HepG2 (cell line): Measurements from ENCODE around the gene AKTIP. TPM values are rescaled to one million over a fixed set of nuclear protein-coding genes. Genes with fewer than 3 reads are reported as not detected.

Experiments used
- EED ChIP-seq: sonication (generic); formaldehyde crosslinking; IDR thresholded peaks from 2 replicates; pipeline ENCODE4 v1.5.0; 2020; ENCODE audit warnings: mild to moderate bottlenecking, missing genetic modification reagents
- IKZF4 ChIP-seq: sonication (generic); formaldehyde crosslinking; IDR thresholded peaks from 2 replicates; pipeline ENCODE4 v1.5.1; 2020; ENCODE audit warnings: borderline replicate concordance, mild to moderate bottlenecking, low read depth, missing genetic modification reagents; ENCODE audit errors: not compliant biosample characterization
- IRF1 ChIP-seq: sonication (generic); formaldehyde crosslinking; IDR thresholded peaks from 2 replicates; pipeline ENCODE4 v1.4.0; 2020; ENCODE audit warnings: low read depth, mild to moderate bottlenecking, missing genetic modification reagents
- KIAA2018 ChIP-seq: sonication (generic); formaldehyde crosslinking; IDR thresholded peaks from 2 replicates; pipeline ENCODE4 v1.5.0; 2020; ENCODE audit warnings: mild to moderate bottlenecking, missing genetic modification reagents, borderline replicate concordance
- KLF13 ChIP-seq: sonication (generic); formaldehyde crosslinking; IDR thresholded peaks from 2 replicates; pipeline ENCODE4 v1.4.0; 2020; ENCODE audit warnings: mild to moderate bottlenecking, missing genetic modification reagents
- PBX2 ChIP-seq: IDR thresholded peaks from 2 replicates; pipeline ENCODE4 v1.6.1; 2016; ENCODE audit warnings: control low read depth
- STAT6 ChIP-seq: sonication (generic); formaldehyde crosslinking; IDR thresholded peaks from 2 replicates; pipeline ENCODE4 v1.4.0; 2020; ENCODE audit warnings: missing genetic modification reagents, mild to moderate bottlenecking, borderline replicate concordance
- TBX3 ChIP-seq: fragments of 450-650 bp; IDR thresholded peaks from 2 replicates; pipeline ENCODE4 v1.6.1; 2017; ENCODE audit warnings: antibody characterized with exemption, mild to moderate bottlenecking, inconsistent platforms, borderline replicate concordance
- TGIF2 ChIP-seq: IDR thresholded peaks from 2 replicates; pipeline ENCODE4 v1.6.1; 2016; ENCODE audit warnings: control low read depth, missing compliant biosample characterization
- XBP1 ChIP-seq: sonication (generic); formaldehyde crosslinking; IDR thresholded peaks from 2 replicates; pipeline ENCODE4 v1.5.0; 2020; ENCODE audit warnings: missing genetic modification reagents
- ZNF160 ChIP-seq: sonication (generic); formaldehyde crosslinking; IDR thresholded peaks from 2 replicates; pipeline ENCODE4 v1.8.0; 2022; ENCODE audit warnings: mild to moderate bottlenecking, inconsistent platforms, missing genetic modification reagents
- ZNF33A ChIP-seq: sonication (generic); formaldehyde crosslinking; IDR thresholded peaks from 2 replicates; pipeline ENCODE4 v1.5.1; 2020; ENCODE audit warnings: missing genetic modification reagents, mild to moderate bottlenecking, moderate library complexity, borderline replicate concordance
- ZNF432 ChIP-seq: sonication (generic); formaldehyde crosslinking; IDR thresholded peaks from 2 replicates; pipeline ENCODE4 v1.5.0; 2020; ENCODE audit warnings: missing genetic modification reagents, mild to moderate bottlenecking, borderline replicate concordance
- ZNF510 ChIP-seq: sonication (generic); formaldehyde crosslinking; IDR thresholded peaks from 2 replicates; pipeline ENCODE4 v1.4.0; 2020; ENCODE audit warnings: low read depth, mild to moderate bottlenecking, missing genetic modification reagents
- ZNF562 ChIP-seq: sonication (generic); formaldehyde crosslinking; IDR thresholded peaks from 2 replicates; pipeline ENCODE4 v1.8.0; 2022; ENCODE audit warnings: missing genetic modification reagents, borderline replicate concordance
- ZNF768 ChIP-seq: sonication (generic); formaldehyde crosslinking; IDR thresholded peaks from 2 replicates; pipeline ENCODE4 v1.4.0; 2020; ENCODE audit warnings: missing genetic modification reagents
- polyA plus RNA-seq, 8 experiments: library from polyadenylated mRNA; depleted of rRNA in 3 of 8; stranded (reverse) in 7 of 8; unstranded in 1 of 8; fragments of >200 nt; fragmentation: Illumina TruSeq in 4 of 8; extraction: Trizol in 4 of 8; gene quantifications; 2 replicates each; pipeline versions ENCODE4 v1.2.1 to v1.2.3, GENCODE V29; 2011 to 2016; ENCODE audit warnings: low read depth in 4 of 8, missing spikeins in 1 of 8, mixed read lengths in 1 of 8; ENCODE audit not compliant: insufficient read depth in 1 of 8
- total RNA-seq, 5 experiments: library from RNA; depleted of rRNA; stranded (reverse); fragments of >200 nt; fragmentation: Illumina TruSeq; extraction: Trizol; gene quantifications; 2 replicates each; pipeline ENCODE4 v1.2.3, GENCODE V29; 2016; ENCODE audit warnings: low read depth in 1 of 5

AKTIP gene
- total and polyA plus RNA-seq, 2 of the 13 experiments (the other 11 are each of a cell fraction or from before 2014, with no cell fraction given): 28.8 to 49.0 TPM

- TF ChIP-seq KIAA2018 (CRISPR knock-in tag): no peak
- TF ChIP-seq ZNF160: no peak
- no peak for TF ChIP-seq TBX3
- TF ChIP-seq ZNF33A: no peak
- no peak for TF ChIP-seq KLF13
- TF ChIP-seq TGIF2: no peak
- no peak for TF ChIP-seq ZNF768 (CRISPR knock-in tag)
- TF ChIP-seq PBX2 (CRISPR knock-in tag): no peak
- TF ChIP-seq XBP1 (CRISPR knock-in tag): no peak
- TF ChIP-seq EED: no peak
- no peak for TF ChIP-seq ZNF432 (CRISPR knock-in tag)
- TF ChIP-seq STAT6: peak; percentile 49; the same call in 1 of the 2 replicates
- peak; percentile 71; the same call in 1 of the 2 replicates for TF ChIP-seq ZNF510
- TF ChIP-seq ZNF562 (CRISPR knock-in tag): no peak
- no peak for TF ChIP-seq IRF1 (CRISPR knock-in tag)
- no peak for TF ChIP-seq IKZF4 (CRISPR knock-in tag)
Measured at GRCh38 chr16:53549970-53550690, 47.1 kb upstream of the AKTIP start (continued).
